Kidney glomerular epithelial cell (primary cell): ENCODE data around the gene MCM10.

ENCODE experiments used
- DNase-seq: peaks from one replicate; lab custom pipeline; 2025; lab: John Stamatoyannopoulos, UW

The MCM10 gene

GRCh38 chr10:13165177-13165576 lies 3.8 kb downstream of the MCM10 start:
- no peak for DNase-seq

GRCh38 chr10:13167568-13167967 lies 6.2 kb downstream of the MCM10 start:
- no peak for DNase-seq

GRCh38 chr10:13168781-13169180 lies 7.4 kb downstream of the MCM10 start:
- DNase-seq: no peak

- DNase-seq: no peak
These were observed 12.3 kb downstream of the MCM10 start for GRCh38 chr10:13173616-13174015.

- DNase-seq: no peak
These were observed 19.4 kb downstream of the MCM10 start for GRCh38 chr10:13180788-13181187.

GRCh38 chr10:13182424-13182823 lies 21.1 kb downstream of the MCM10 start:
- DNase-seq: no peak

- no peak for DNase-seq
These were observed 22.3 kb downstream of the MCM10 start for GRCh38 chr10:13183625-13184024.

GRCh38 chr10:13184276-13184675 lies 22.9 kb downstream of the MCM10 start:
- DNase-seq: no peak

GRCh38 chr10:13184730-13185514 lies 23.6 kb downstream of the MCM10 start:
- DNase-seq: no peak

GRCh38 chr10:13187135-13187534 lies 25.8 kb downstream of the MCM10 start:
- DNase-seq: no peak

GRCh38 chr10:13188593-13188992 lies 27.2 kb downstream of the MCM10 start:
- no peak for DNase-seq

- no peak for DNase-seq
These were observed 28.6 kb downstream of the MCM10 start for GRCh38 chr10:13189961-13190360.

- no peak for DNase-seq
These were observed 29.5 kb downstream of the MCM10 start for GRCh38 chr10:13190816-13191215.

- DNase-seq: no peak
These were observed 30.0 kb downstream of the MCM10 start for GRCh38 chr10:13191362-13191761.

- DNase-seq: no peak
These were observed 32.3 kb downstream of the MCM10 start for GRCh38 chr10:13193637-13194036.

- no peak for DNase-seq
These were observed 33.7 kb downstream of the MCM10 start for GRCh38 chr10:13195016-13195415.

GRCh38 chr10:13201132-13201531 lies 39.8 kb downstream of the MCM10 start:
- peak; percentile 32 for DNase-seq

- DNase-seq: no peak
These were observed 44.7 kb downstream of the MCM10 start for GRCh38 chr10:13206091-13206490.

GRCh38 chr10:13206546-13207443 lies 45.4 kb downstream of the MCM10 start:
- DNase-seq: no peak

- no peak for DNase-seq
These were observed 51.8 kb downstream of the MCM10 start for GRCh38 chr10:13213163-13213562.

GRCh38 chr10:13218878-13219277 lies 57.5 kb downstream of the MCM10 start:
- DNase-seq: no peak

- DNase-seq: no peak
These were observed 58.6 kb downstream of the MCM10 start for GRCh38 chr10:13219685-13220670.
